Activated naive CD8-positive, alpha-beta T cell treated with anti-CD3 and anti-CD28 coated beads, Interleukin-2, amount 50 U/mL, for 24 hours (primary cell): ENCODE measurements around the gene NFIA.

Experiments used
- ATAC-seq: fragments of 150-1000 bp; cut with Tn5 transposase; one replicate; pipeline ENCODE4 v1.10.0; 2021
- DNase-seq: peaks from one replicate; pipeline ENCODE4 v3.0.0; 2021
- H3K27ac Mint-ChIP-seq: one replicate; pipeline ENCODE4 v1.8.0; 2021; ENCODE audit warnings: mild to moderate bottlenecking, mixed read lengths
- H3K27me3 Mint-ChIP-seq: one replicate; pipeline ENCODE4 v1.8.0; 2021; ENCODE audit warnings: mixed read lengths
- H3K36me3 Mint-ChIP-seq: one replicate; pipeline ENCODE4 v1.8.0; 2021; ENCODE audit warnings: low read depth, mixed read lengths
- H3K4me1 Mint-ChIP-seq: one replicate; pipeline ENCODE4 v1.8.0; 2021; ENCODE audit warnings: mixed read lengths
- H3K4me3 Mint-ChIP-seq: one replicate; pipeline ENCODE4 v1.8.0; 2021; ENCODE audit warnings: mild to moderate bottlenecking, moderate library complexity, mixed read lengths
- H3K9me3 Mint-ChIP-seq: one replicate; pipeline ENCODE4 v1.8.0; 2021; ENCODE audit warnings: mixed read lengths

Gene NFIA

DNA sequence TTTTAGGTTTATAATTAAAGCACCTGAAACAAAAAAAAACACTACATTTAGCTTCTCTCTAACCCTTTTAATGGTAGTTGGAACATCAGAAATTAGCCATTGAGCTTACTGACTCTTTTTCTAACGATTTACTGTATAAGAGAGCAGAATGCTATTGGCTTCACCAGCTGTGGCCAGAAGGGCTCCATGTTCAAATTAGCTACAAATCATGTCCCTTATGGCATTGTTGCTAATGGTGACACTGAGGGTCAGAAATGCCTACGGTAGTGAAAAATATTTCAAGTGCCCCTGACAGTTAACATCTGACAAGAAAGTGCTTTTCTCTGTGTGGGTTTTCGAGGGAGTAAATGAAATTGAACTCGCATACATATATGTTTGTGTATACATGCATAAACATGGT lies 232.7 kb downstream of the NFIA start:
- no peak for DNase-seq
- H3K27ac Mint-ChIP-seq: no peak overlapping the region
- H3K4me3 Mint-ChIP-seq: no peak overlapping the region
- no peaks in the 10 kb centered on the region for H3K9me3 Mint-ChIP-seq
- ATAC-seq: no peak
- H3K27me3 Mint-ChIP-seq: no peaks in the 10 kb centered on the region
- peaks cover 22% of the 10 kb centered on the region for H3K4me1 Mint-ChIP-seq
- H3K36me3 Mint-ChIP-seq: no peaks in the 10 kb centered on the region

DNA sequence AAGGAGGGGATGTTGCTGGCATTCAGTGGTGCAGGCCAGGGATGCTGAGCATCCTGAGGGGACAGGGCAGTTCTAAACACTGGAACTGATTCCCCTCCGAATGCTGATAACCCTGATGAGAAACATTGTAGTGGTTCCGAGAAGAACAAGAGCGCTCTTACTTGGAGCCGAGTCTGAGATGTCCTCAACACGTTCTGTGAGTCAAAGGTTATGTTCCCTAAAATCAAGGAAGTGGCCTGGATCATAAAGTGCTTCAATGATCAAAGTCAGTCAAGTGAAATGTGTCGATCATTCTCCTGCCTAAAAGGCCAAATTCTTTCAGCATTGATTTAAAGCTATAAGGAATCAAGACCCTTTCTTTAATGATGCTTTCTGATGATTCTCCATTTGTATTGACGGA lies 234.1 kb downstream of the NFIA start:
- peaks cover 22% of the 10 kb centered on the region for H3K4me1 Mint-ChIP-seq
- ATAC-seq (no peak), DNase-seq (no peak)
- H3K4me3 Mint-ChIP-seq: no peak overlapping the region
- no peaks in the 10 kb centered on the region for H3K36me3 Mint-ChIP-seq
- H3K9me3 Mint-ChIP-seq: no peaks in the 10 kb centered on the region
- H3K27ac Mint-ChIP-seq: no peak overlapping the region
- no peaks in the 10 kb centered on the region for H3K27me3 Mint-ChIP-seq

DNA sequence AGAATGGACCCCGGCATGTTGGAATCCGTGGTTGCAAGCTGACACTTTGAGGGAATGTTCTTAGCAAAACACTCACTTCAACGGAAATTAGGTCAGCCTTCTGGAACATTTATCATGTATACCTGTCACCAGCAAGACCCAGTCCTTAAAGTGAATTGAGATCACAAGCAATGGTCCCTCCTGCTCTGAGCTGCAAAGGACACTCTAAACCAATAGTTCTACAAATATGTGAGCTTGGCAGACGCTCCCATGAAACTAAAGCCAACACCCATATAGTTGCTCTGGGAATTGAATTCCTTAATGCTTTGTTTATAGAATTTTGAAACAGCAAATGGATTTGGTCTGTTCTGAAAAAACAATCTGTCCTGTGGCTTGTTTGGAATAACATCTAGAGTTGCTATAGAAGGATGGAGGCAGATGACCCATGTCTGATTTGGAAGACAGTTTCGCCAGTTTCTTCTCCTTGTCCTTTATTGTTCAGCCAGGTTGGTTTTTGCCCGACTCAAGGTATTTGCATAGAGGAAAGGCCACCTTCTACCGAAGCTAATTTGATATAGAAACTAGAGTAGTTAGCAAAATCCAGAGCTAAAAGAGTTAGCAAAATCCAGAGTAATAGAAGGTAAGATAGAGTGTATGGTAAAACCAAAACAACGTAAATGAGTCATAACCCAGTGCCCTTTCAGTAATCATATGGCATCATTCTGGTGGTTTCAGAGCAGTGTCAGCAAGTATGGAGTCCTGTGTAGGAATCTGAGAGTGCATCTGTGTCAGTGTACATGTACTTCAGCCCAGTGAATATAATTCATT lies 236.2 kb downstream of the NFIA start:
- DNase-seq (no peak), ATAC-seq (peak; percentile 97)
- H3K4me1 Mint-ChIP-seq: peaks cover 28% of the 10 kb centered on the region
- peak overlapping the region; percentile 49 for H3K4me3 Mint-ChIP-seq
- H3K36me3 Mint-ChIP-seq: no peaks in the 10 kb centered on the region
- H3K27me3 Mint-ChIP-seq: no peaks in the 10 kb centered on the region
- H3K9me3 Mint-ChIP-seq: no peaks in the 10 kb centered on the region
- H3K27ac Mint-ChIP-seq: peak overlapping the region; percentile 80

DNA sequence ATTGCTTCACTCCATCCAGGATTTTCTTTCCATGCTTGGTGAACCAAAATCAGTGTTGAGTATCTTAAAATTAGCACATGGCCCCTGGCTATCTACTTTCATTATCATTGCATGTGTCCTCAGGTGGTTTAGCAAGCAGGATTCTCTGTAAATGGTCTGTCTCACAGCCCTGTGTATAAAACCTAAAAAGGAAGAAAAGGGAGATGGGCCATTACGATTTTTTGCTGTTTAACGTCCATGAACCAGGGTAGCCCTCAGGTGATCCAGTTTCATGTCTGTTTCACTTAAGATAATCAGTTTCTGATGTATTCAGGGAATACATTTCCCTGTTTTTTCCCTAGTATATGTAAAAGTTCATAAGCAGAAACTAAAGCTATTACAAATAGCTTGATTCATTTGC lies 238.2 kb downstream of the NFIA start:
- Mint-ChIP-seq H3K4me3 (no peak overlapping the region), H3K27ac (no peak overlapping the region), H3K4me1 (peaks cover 39% of the 10 kb centered on the region), H3K9me3 (no peaks in the 10 kb centered on the region), H3K36me3 (no peaks in the 10 kb centered on the region), H3K27me3 (no peaks in the 10 kb centered on the region)
- DNase-seq: no peak
- no peak for ATAC-seq

DNA sequence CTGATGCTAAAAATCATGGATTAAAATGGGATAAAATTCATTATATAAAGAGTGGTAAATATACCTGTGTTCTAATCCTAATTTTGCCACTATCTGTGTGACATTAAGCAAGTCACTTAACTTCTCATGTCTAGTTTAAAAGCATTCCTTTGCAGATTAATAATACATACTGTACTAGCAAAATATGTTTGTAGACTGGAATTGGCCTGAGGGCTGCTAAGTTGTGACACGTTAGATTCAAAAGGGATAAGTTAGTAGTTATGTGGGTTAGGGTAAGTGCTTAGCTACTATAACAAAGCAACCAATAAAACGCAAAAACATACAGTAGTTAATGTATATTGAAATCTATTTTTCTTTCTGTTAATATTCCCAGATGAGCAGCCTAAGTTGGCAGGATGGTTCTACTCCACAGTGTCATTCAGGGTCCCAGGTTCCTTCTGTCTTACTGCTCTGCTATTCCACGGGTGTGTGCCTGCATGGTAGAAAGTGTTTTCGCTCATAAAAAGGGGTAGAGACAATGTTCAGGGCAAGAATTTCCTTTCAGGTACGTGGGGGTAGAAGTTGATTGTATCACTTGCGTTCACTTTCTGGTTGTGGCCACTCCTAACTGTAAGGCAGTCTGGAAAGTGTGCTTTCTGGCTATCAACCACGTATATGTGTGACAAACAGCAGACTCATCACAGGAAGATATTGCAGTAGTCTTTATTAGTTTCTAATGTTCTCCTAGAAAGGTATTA lies 239.8 kb downstream of the NFIA start:
- Mint-ChIP-seq H3K27me3 (no peaks in the 10 kb centered on the region), H3K27ac (no peak overlapping the region), H3K9me3 (no peaks in the 10 kb centered on the region), H3K4me1 (peaks cover 43% of the 10 kb centered on the region), H3K36me3 (no peaks in the 10 kb centered on the region), H3K4me3 (no peak overlapping the region)
- ATAC-seq (no peak), DNase-seq (no peak)

DNA sequence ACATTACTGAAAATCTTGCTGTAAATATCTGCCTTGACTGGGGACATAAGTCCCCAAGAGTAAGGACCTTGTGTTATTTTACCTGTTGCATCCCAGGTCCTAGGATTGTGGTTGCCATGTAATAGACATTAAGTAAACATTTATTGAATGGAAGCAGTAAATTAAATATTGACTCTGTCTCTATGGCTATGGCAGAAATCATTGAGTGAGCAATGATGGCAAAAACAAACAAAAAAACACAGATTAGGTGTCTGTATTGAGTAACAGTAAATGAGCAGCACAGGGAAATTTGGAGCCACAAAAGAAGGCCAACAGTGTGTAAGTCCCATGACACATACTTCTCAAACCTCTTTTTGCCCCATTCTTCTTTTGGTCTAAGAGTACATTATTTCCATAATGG lies 240.4 kb downstream of the NFIA start:
- H3K36me3 Mint-ChIP-seq: no peaks in the 10 kb centered on the region

DNA sequence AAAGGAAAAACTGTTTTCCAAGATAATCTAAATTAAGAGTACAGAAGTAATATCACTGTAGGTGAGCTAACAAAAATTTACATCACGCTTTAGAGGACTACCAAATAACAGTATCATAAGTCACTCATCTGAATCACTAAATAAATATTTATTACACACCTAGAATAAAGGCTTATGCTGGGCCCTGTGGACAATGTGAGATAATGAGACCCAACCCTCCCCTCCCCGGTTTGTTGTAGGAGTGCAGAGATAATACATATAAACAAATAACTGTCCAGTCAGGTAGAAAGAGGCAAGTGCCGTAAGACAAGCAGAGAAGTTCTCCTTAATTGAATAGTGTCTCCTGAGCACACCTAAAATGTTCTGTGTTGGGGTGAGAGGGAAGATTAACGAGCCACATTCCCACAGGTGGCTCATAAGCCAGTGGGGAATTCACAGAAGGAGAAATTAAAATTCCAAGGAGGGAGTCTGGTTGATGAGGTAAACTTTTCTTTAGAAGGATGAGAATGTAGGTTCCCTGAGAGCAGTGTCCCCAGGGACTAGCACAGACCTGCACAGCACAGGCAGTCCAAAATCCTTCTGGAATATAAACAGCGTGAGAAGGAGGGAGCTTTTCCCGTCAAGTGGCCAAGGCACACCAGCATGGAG lies 241.4 kb downstream of the NFIA start:
- Mint-ChIP-seq H3K4me1 (peaks cover 33% of the 10 kb centered on the region), H3K4me3 (no peak overlapping the region), H3K36me3 (no peaks in the 10 kb centered on the region), H3K27me3 (no peaks in the 10 kb centered on the region), H3K9me3 (no peaks in the 10 kb centered on the region), H3K27ac (peak overlapping the region; percentile 52)
- ATAC-seq (no peak), DNase-seq (no peak)

More for the DNA sequence above, 240.4 kb downstream of the NFIA start:
- no peaks in the 10 kb centered on the region for H3K27me3 Mint-ChIP-seq
- no peak for DNase-seq
- peak overlapping the region; percentile 64 for H3K27ac Mint-ChIP-seq
- H3K9me3 Mint-ChIP-seq: no peaks in the 10 kb centered on the region
- ATAC-seq: peak; percentile 45
- no peak overlapping the region for H3K4me3 Mint-ChIP-seq
- H3K4me1 Mint-ChIP-seq: peaks cover 43% of the 10 kb centered on the region

DNA sequence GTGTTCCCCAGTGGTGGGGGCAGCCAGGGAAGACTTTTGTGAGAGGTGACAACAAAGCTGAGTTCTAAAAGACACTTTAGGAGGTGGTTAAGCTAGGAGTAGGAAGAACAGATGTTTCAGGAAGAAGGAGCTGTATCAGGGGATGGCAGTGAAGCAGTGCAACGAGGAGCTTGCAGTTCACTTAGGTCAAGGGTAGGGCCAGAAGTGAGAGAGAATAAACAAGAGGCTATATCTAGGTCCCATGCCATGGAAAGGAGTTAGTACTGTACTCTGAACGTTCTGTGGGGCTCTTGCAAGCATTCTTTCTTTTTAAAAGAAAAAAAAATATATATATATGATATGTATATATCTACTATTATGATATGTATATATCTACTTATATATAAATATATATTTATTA lies 244.4 kb downstream of the NFIA start:
- Mint-ChIP-seq H3K36me3 (no peaks in the 10 kb centered on the region), H3K27me3 (no peaks in the 10 kb centered on the region), H3K9me3 (no peaks in the 10 kb centered on the region), H3K27ac (no peak overlapping the region), H3K4me3 (no peak overlapping the region), H3K4me1 (peaks cover 27% of the 10 kb centered on the region)
- ATAC-seq (no peak), DNase-seq (no peak)

DNA sequence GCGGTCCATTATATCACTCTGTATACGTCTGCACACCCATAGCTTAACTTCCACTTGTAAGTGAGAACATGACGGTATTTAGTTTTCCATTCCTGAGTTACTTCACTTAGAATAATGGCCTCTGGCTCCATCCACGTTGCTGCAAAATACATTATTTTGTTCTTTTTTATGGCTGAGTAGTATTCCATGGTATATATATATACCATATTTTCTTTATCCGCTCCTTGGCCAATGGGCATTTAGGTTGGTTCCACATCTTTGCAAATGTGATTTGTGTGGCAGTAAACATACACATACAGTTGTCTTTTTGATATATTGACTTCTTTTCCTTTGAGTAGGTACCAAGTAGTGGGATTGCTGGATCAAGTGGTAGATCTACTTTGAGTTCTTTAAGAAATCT lies 245.1 kb downstream of the NFIA start:
- H3K4me3 Mint-ChIP-seq: no peak overlapping the region
- ATAC-seq: no peak
- H3K27me3 Mint-ChIP-seq: no peaks in the 10 kb centered on the region
- no peaks in the 10 kb centered on the region for H3K9me3 Mint-ChIP-seq
- H3K36me3 Mint-ChIP-seq: no peaks in the 10 kb centered on the region
- H3K27ac Mint-ChIP-seq: no peak overlapping the region
- no peak for DNase-seq
- peaks cover 31% of the 10 kb centered on the region for H3K4me1 Mint-ChIP-seq

DNA sequence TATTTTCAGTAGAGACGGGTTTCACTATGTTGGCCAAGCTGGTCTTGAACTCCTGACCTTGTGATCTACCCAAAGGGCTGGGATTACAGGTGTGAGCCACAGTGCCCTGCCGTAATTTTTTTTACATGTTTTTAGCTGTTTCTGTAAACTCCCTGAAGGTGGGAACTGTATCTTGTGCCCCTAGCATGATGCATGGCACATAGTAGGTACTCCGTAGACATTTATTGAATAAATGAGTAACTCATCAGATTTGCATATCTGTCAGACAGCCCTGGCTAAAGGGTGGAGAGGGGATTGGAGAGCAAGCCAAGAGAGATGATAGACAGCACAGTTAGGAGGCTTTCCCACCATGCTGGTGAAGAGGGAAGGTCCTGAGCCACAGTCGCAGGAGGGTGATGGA lies 247.2 kb downstream of the NFIA start:
- peaks cover 34% of the 10 kb centered on the region for H3K4me1 Mint-ChIP-seq
- DNase-seq (no peak), ATAC-seq (no peak)
- H3K36me3 Mint-ChIP-seq: no peaks in the 10 kb centered on the region
- no peaks in the 10 kb centered on the region for H3K27me3 Mint-ChIP-seq
- no peak overlapping the region for H3K4me3 Mint-ChIP-seq
- no peak overlapping the region for H3K27ac Mint-ChIP-seq
- no peaks in the 10 kb centered on the region for H3K9me3 Mint-ChIP-seq

DNA sequence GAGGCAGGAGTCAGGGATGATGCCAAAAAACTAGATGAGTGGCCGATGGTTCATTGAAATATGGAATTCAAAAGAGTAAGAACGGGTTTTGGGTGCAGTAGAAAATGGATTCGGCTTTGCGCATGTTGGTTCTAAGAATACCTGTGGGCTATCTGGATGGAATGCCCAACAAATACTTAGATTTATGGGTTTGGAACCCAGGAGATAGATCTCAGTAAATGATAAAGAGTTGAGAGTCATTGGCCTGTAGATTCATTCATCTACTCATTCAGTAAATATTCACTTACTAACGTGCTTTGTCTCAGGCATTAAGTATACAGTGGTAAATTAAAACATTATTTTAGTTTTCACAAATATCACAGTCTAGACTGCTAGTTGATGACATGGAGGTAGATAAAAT lies 247.7 kb downstream of the NFIA start:
- no peak overlapping the region for H3K27ac Mint-ChIP-seq
- H3K27me3 Mint-ChIP-seq: peaks cover 2% of the 10 kb centered on the region
- no peaks in the 10 kb centered on the region for H3K9me3 Mint-ChIP-seq
- ATAC-seq (no peak), DNase-seq (no peak)
- peaks cover 31% of the 10 kb centered on the region for H3K4me1 Mint-ChIP-seq
- H3K36me3 Mint-ChIP-seq: no peaks in the 10 kb centered on the region
- no peak overlapping the region for H3K4me3 Mint-ChIP-seq

DNA sequence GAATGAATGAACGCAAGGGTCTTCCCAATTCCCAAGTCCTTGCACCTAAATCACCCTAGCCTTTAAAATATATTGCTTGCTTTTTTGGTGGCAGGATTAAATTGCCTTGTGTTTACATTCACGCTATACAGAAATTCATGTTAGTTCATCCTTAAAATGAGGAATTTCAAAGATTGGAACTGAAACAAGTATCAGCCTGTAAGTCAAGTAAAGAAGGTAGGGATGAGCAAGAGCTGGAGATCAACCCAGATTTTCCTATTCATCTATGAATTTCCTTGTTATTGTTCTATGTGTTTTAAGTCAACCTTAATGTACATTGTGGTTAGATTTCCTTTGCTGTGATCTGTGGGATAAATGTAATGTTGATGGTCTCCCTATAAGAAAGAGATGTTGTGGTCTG lies 248.2 kb downstream of the NFIA start:
- no peak for DNase-seq
- H3K36me3 Mint-ChIP-seq: no peaks in the 10 kb centered on the region
- no peak overlapping the region for H3K4me3 Mint-ChIP-seq

DNA sequence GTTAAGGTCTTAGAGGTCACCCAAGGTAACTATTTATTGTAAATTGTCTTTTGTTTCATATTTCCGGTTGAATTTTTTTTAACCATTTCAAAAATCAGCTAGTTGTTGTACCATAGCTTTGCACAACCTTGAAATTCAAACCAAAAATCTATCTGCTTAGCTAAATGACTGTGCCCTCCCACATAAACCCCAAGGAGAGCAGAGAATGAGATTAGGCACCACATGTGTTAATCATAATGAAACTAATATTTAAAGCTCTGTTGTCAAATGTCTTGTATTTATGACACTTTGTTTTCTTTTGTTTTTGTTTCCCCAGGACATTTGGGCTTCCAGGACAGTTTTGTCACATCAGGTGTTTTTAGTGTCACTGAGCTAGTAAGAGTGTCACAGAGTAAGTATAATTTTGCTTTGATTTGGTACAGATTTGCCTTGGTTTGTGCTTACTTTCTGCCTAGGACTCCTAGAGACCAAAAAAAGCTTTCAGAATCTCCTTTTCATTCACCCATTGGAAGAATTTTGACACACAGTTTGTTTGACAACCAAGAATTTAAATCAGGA lies 249.9 kb downstream of the NFIA start:
- Mint-ChIP-seq H3K27me3 (peaks cover 4% of the 10 kb centered on the region), H3K27ac (peak overlapping the region; percentile 55), H3K9me3 (no peaks in the 10 kb centered on the region), H3K4me3 (no peak overlapping the region), H3K4me1 (peaks cover 22% of the 10 kb centered on the region), H3K36me3 (no peaks in the 10 kb centered on the region)
- DNase-seq (no peak), ATAC-seq (peak; percentile 93)

More for the DNA sequence above, 248.2 kb downstream of the NFIA start:
- Mint-ChIP-seq H3K27me3 (peaks cover 2% of the 10 kb centered on the region), H3K4me1 (peaks cover 25% of the 10 kb centered on the region), H3K27ac (no peak overlapping the region), H3K9me3 (no peaks in the 10 kb centered on the region)
- ATAC-seq: no peak

DNA sequence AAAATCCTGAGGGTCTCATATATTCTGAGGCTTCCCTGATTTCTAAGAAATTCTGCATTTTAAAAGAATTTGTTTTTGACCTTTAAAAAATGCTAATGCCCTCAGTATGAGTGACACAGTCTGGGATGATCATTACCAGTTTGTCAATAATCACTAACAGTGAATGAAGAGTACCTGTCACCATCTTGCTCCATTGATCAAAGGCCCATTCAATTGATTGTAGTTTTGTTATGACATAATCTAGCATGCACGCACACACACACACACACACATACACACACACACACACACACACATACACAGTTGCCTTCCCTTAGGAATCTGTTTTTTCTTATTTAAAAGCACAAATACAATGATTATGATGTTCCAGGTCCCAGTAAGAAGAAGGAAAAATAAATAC lies 250.4 kb downstream of the NFIA start:
- Mint-ChIP-seq H3K9me3 (no peaks in the 10 kb centered on the region), H3K36me3 (no peaks in the 10 kb centered on the region), H3K27me3 (peaks cover 4% of the 10 kb centered on the region), H3K4me3 (no peak overlapping the region), H3K27ac (no peak overlapping the region), H3K4me1 (peaks cover 22% of the 10 kb centered on the region)
- no peak for ATAC-seq
- DNase-seq: no peak
